HEK293 (cell line): ENCODE measurements around the gene CLCNKB.

Source experiments
- CTCF ChIA-PET: fragments of 350-600 bp; formaldehyde crosslinking; extraction: SDS; loops from one replicate; lab custom pipeline; 2021; ENCODE audit warnings: antibody characterized with exemption; lab: Yijun Ruan, JAX
- POLR2A ChIA-PET: fragments of 300-600 bp; formaldehyde crosslinking; extraction: SDS; loops from one replicate; lab custom pipeline; 2020; ENCODE audit warnings: antibody characterized with exemption, inconsistent platforms; lab: Yijun Ruan, JAX
- H3K27ac ChIP-seq: fragments of 200-500 bp; sonication (Bioruptor generic); 2 replicates; pipeline ENCODE4 v1.5.1; 2014; ENCODE audit warnings: low read depth, low read length, control low read depth, inconsistent platforms; ENCODE audit errors: extremely low read depth
- H3K36me3 ChIP-seq, 2 experiments: fragments of 200-500 bp in 1 of 2; sonication (Bioruptor generic) in 1 of 2; 1 replicate in 1 of 2; 2 replicates in 1 of 2; pipeline ENCODE4 v1.5.1; 2014 to 2017; ENCODE audit warnings: inconsistent platforms in 2 of 2, low read length in 2 of 2; ENCODE audit not compliant: control insufficient read depth in 2 of 2, insufficient read depth in 1 of 2
- H3K4me1 ChIP-seq: fragments of 200-500 bp; sonication (Bioruptor generic); 2 replicates; pipeline ENCODE4 v1.5.1; 2014; ENCODE audit warnings: mild to moderate bottlenecking, low read length, inconsistent platforms; ENCODE audit not compliant: control insufficient read depth, insufficient read depth
- H3K4me3 ChIP-seq: 2 replicates; pipeline ENCODE4 v1.5.1; 2011; ENCODE audit warnings: low read depth, mild to moderate bottlenecking, control low read depth, low read length, moderate library complexity
- H3K9me3 ChIP-seq: fragments of 200-500 bp; sonication (Bioruptor generic); 2 replicates; pipeline ENCODE4 v1.5.1; 2014; ENCODE audit warnings: low read depth, low read length, inconsistent platforms; ENCODE audit not compliant: control insufficient read depth, insufficient read depth
- ELK4 ChIP-seq: IDR thresholded peaks from 2 replicates; pipeline ENCODE4 v1.6.1; 2011; ENCODE audit warnings: mild to moderate bottlenecking, low read depth, low read length, borderline replicate concordance
- OSR2 ChIP-seq: fragments of 450-650 bp; formaldehyde crosslinking; IDR thresholded peaks from 2 replicates; pipeline ENCODE4 v1.5.1; 2016; ENCODE audit warnings: missing biosample characterization, missing genetic modification characterization
- PATZ1 ChIP-seq: fragments of 450-650 bp; formaldehyde crosslinking; IDR thresholded peaks from 2 replicates; pipeline ENCODE4 v1.5.1; 2016; ENCODE audit warnings: missing biosample characterization, missing genetic modification characterization
- PRDM6 ChIP-seq: fragments of 450-650 bp; formaldehyde crosslinking; IDR thresholded peaks from 2 replicates; pipeline ENCODE4 v1.5.1; 2017; ENCODE audit warnings: missing biosample characterization, missing genetic modification characterization
- SP7 ChIP-seq: fragments of 450-650 bp; formaldehyde crosslinking; IDR thresholded peaks from 2 replicates; pipeline ENCODE4 v1.5.1; 2016; ENCODE audit warnings: missing biosample characterization, missing genetic modification characterization
- ZBTB20 ChIP-seq: fragments of 450-650 bp; formaldehyde crosslinking; IDR thresholded peaks from 2 replicates; pipeline ENCODE4 v1.5.1; 2016; ENCODE audit warnings: missing biosample characterization, missing genetic modification characterization
- ZFHX2 ChIP-seq: fragments of 450-650 bp; formaldehyde crosslinking; conservative IDR thresholded peaks from 2 replicates; pipeline ENCODE4 v1.5.1; 2016; ENCODE audit warnings: missing biosample characterization, missing genetic modification characterization
- ZNF10 ChIP-seq: fragments of 450-650 bp; formaldehyde crosslinking; IDR thresholded peaks from 2 replicates; pipeline ENCODE4 v1.5.1; 2017; ENCODE audit warnings: missing biosample characterization, missing genetic modification characterization
- ZNF112 ChIP-seq: fragments of 450-650 bp; formaldehyde crosslinking; IDR thresholded peaks from 2 replicates; pipeline ENCODE4 v1.5.0; 2017; ENCODE audit warnings: missing biosample characterization, missing genetic modification characterization
- ZNF132 ChIP-seq: fragments of 450-650 bp; formaldehyde crosslinking; IDR thresholded peaks from 2 replicates; pipeline ENCODE4 v1.5.1; 2017; ENCODE audit warnings: missing biosample characterization, missing genetic modification characterization, borderline replicate concordance
- ZNF140 ChIP-seq: fragments of 450-650 bp; formaldehyde crosslinking; IDR thresholded peaks from 2 replicates; pipeline ENCODE4 v1.5.1; 2016; ENCODE audit warnings: missing biosample characterization, missing genetic modification characterization
- ZNF174 ChIP-seq: fragments of 450-650 bp; formaldehyde crosslinking; IDR thresholded peaks from 2 replicates; pipeline ENCODE4 v1.5.0; 2017; ENCODE audit warnings: missing biosample characterization, mild to moderate bottlenecking, missing genetic modification characterization
- ZNF2 ChIP-seq: fragments of 450-650 bp; formaldehyde crosslinking; IDR thresholded peaks from 2 replicates; pipeline ENCODE4 v1.5.1; 2016; ENCODE audit warnings: missing biosample characterization, missing genetic modification characterization
- ZNF23 ChIP-seq: fragments of 450-650 bp; formaldehyde crosslinking; IDR thresholded peaks from 2 replicates; pipeline ENCODE4 v1.5.1; 2016; ENCODE audit warnings: missing biosample characterization, missing genetic modification characterization, borderline replicate concordance
- ZNF280C ChIP-seq: fragments of 450-650 bp; formaldehyde crosslinking; IDR thresholded peaks from 2 replicates; pipeline ENCODE4 v1.5.1; 2016; ENCODE audit warnings: missing biosample characterization, missing genetic modification characterization
- ZNF404 ChIP-seq: fragments of 450-650 bp; formaldehyde crosslinking; IDR thresholded peaks from 2 replicates; pipeline ENCODE4 v1.5.1; 2017; ENCODE audit warnings: missing biosample characterization, missing genetic modification characterization
- ZNF548 ChIP-seq: fragments of 450-650 bp; formaldehyde crosslinking; IDR thresholded peaks from 2 replicates; pipeline ENCODE4 v1.5.1; 2016; ENCODE audit warnings: missing biosample characterization, missing genetic modification characterization
- ZNF621 ChIP-seq: fragments of 450-650 bp; formaldehyde crosslinking; IDR thresholded peaks from 2 replicates; pipeline ENCODE4 v1.5.1; 2017; ENCODE audit warnings: missing biosample characterization, missing genetic modification characterization
- ZNF626 ChIP-seq: fragments of 450-650 bp; sonication (Bioruptor Pico); formaldehyde crosslinking; IDR thresholded peaks from 2 replicates; pipeline ENCODE4 v1.5.1; 2018; ENCODE audit warnings: missing biosample characterization, missing genetic modification characterization, inconsistent platforms
- ZNF654 ChIP-seq: fragments of 450-650 bp; formaldehyde crosslinking; IDR thresholded peaks from 2 replicates; pipeline ENCODE4 v1.5.1; 2016; ENCODE audit warnings: low read depth, missing biosample characterization, missing genetic modification characterization
- ZNF658 ChIP-seq: fragments of 450-650 bp; formaldehyde crosslinking; IDR thresholded peaks from 2 replicates; pipeline ENCODE4; 2016; ENCODE audit warnings: missing biosample characterization, missing genetic modification characterization
- ZNF660 ChIP-seq: fragments of 450-650 bp; IDR thresholded peaks from 2 replicates; pipeline ENCODE4 v1.5.1; 2018; ENCODE audit warnings: missing biosample characterization, mild to moderate bottlenecking, missing genetic modification characterization
- ZNF768 ChIP-seq: fragments of 450-650 bp; formaldehyde crosslinking; IDR thresholded peaks from 2 replicates; pipeline ENCODE4 v1.5.1; 2018; ENCODE audit warnings: missing biosample characterization, mild to moderate bottlenecking, missing genetic modification characterization
- ZNF843 ChIP-seq: fragments of 450-650 bp; formaldehyde crosslinking; IDR thresholded peaks from 2 replicates; pipeline ENCODE4 v1.5.1; 2016; ENCODE audit warnings: missing biosample characterization, missing genetic modification characterization

Gene CLCNKB

GRCh38 chr1:16074217-16074616 is 30.6 kb downstream of the CLCNKB start (continued):
- TF ChIP-seq SP7 (tag by site-specific recombination) (no peak), ZNF660 (no peak), ZNF621 (no peak), ZNF280C (no peak), ZNF404 (no peak), ZNF2 (no peak), ELK4 (no peak), ZBTB20 (tag by site-specific recombination) (no peak), ZNF548 (tag by site-specific recombination) (no peak), ZNF10 (tag by site-specific recombination) (no peak), ZNF658 (tag by site-specific recombination) (no peak), ZNF843 (tag by site-specific recombination) (no peak), ZFHX2 (tag by site-specific recombination) (peak; percentile 92), ZNF140 (no peak), PATZ1 (tag by site-specific recombination) (no peak), ZNF132 (tag by site-specific recombination) (no peak), ZNF626 (no peak)

- H3K4me1 ChIP-seq = no peaks in the 10 kb centered on the region
- POLR2A ChIA-PET = no interaction called here
These were observed 31.9 kb downstream of the CLCNKB start for GRCh38 chr1:16075337-16076030.

More at GRCh38 chr1:16075337-16076030, 31.9 kb downstream of the CLCNKB start:
- Histone ChIP-seq H3K36me3 (no peaks in the 10 kb centered on the region), H3K4me3 (no peak overlapping the region), H3K27ac (no peak overlapping the region), H3K9me3 (no peaks in the 10 kb centered on the region)
- no peak for TF ChIP-seq ZNF654 (tag by site-specific recombination)
- TF ChIP-seq ZNF112 (tag by site-specific recombination) = no peak
- no peak for TF ChIP-seq ZNF23 (tag by site-specific recombination)
- TF ChIP-seq ZNF174 = no peak
- no peak for TF ChIP-seq OSR2 (tag by site-specific recombination)
- TF ChIP-seq ZNF768 (tag by site-specific recombination) = 0 out of 2 replicates have a peak, but pooled peaks have one; percentile 62
- no peak for TF ChIP-seq PRDM6
- no peak for TF ChIP-seq ZNF626
- CTCF ChIA-PET = interaction anchor here (0.6 to 2.1 kb wide), 7 partner anchors 43 to 537 kb away, joined by 3 to 7 read pairs (median 5); partner anchors contain the start of gene HSPB7
